NCI-H345 (cell line): ENCODE measurements around the gene RNF213.

Source experiments
- DNase-seq: peaks from one replicate; lab custom pipeline; 2025; lab: John Stamatoyannopoulos, UW

The RNF213 gene

DNA sequence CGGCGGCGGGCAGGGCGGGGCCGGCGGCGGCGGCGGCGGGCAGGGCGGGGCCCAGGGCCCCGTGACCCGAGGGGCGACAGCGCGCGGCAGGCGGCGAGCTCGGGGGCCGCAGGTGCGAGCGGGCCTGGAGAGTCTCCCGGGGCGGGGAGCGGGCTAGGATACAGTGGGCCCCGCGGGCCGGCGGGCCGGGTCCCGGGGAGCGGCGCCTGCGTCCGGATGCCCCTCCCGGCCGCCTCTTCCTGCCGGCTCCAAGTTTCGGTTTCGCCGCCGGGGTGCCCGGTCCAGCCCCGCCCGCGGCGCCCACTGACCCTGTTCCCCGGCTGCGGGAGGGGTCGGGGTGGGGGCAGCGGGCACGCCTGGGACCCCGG, at the start of gene RNF213:
Gene RNF213, plus strand, starts transcription at position 62 of the 368 bp plus-strand sequence. CDS start 2,830 bp downstream, outside the sequence.
- DNase-seq, result peak; percentile 51

DNA sequence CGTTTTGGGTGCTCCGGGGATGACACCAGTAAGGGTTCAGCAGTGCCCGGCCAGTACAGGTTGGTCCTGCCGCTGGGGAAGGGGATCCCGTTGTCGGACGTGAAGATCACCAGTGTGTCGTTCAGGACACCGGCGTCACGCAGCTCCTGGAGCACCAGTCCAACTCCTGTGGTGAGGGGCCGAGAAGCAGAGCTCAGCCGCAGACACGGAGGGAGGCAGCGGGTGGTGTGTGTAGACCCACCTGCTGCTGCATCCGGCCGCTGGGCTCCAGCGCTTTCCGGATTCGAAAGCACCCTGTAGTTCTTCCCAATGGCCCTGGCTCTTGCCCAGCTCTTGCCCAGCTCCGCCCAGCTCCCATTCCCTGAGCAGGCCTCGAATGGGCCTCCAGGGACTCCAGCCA, 48.5 kb upstream of the RNF213 start:
- no peak for DNase-seq

GRCh38 chr17:80212511-80212910, 48.1 kb upstream of the RNF213 start:
- DNase-seq, result no peak

DNA sequence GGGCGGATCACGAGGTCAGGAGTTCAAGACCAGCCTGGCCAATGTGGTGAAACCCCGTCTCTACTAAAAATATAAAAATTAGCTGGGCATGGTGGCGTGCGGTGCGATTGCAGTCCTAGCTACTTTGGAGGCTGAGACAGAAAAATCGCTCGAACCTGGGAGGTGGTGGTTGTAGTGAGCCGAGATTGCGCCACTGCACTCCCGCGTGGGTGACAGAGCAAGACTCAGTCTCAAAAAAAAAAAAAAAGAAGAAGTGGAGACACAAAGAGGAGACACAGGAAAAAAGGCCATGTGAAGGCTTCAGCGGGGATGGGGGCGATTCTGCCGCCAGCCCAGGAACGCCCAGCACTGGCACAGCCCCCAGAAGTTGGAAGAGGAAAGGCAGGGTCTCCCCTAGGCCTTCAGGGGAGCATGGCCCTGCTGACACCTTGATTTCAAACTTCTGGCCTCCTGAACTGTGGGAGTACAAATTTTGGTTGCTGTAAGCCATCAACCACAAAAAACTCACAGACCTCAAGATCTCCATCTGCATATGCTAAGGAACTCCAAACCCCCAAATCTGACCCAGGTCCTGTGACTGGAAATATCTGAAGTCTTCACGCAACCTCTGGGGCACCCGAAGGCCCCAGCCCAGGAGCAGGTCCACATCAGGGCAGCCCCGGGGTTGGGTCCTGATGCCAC, 47.5 kb upstream of the RNF213 start:
- DNase-seq, result no peak

DNA sequence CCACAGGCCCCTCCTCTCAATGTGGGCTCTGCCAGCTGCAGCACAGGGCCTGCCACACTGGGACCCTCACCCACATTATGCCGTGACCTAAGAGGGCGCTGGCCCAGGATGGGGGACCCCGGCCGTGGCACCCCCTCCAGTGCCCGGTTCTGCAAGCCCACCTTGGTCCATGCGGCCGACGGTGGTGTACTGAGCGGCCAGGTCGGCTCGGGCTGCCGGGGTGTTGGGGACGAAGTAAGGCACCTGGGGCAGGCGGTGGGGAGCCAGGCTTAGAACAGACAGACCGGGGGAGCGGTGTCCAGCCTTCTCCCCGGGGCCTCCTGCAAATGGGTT, 47.0 kb upstream of the RNF213 start:
- no peak for DNase-seq

DNA sequence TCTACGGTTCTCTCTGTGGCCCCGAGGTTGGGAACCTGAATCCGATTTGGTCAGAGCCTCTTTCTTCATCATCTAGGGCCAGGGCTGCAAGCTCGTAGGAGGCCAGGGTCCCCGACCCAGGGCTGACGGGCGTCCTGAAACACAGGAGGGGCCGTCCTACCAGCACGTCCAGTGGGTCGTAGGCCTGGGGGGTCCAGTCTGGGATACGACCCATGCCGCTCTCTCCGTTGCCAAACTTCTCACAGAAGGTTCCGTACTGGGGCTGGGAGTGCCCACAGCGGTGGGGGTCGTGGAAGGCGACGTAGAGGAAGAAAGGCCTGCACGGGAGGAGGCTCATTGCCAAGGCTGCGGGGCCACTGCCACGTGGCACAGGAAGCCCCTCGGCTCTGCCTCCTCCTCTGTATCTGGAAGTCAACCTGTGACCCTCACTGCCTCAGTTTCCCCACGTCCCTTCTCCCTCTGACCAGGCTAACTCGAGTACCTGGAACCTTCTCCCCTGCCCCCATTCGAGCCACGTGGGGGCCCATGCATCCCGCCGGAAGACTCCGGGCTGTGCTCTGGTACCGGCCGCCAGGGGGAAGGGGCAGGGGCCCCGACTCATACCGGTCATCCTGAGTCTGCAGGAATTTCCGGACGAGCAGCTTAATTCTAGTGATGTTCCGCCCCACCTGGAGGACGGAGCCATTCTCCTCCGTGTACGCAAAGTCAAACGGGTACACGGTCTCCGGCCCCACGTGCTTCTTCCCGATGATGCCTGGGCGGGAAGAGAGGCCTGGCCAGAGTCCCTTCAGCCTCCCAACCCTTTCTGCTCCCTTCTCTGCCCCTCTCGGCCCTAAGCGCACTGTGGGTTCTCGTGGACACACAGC, 46.4 kb upstream of the RNF213 start:
- DNase-seq, result no peak

- DNase-seq, result no peak
These were observed 45.8 kb upstream of the RNF213 start for GRCh38 chr17:80214878-80215210.

DNA sequence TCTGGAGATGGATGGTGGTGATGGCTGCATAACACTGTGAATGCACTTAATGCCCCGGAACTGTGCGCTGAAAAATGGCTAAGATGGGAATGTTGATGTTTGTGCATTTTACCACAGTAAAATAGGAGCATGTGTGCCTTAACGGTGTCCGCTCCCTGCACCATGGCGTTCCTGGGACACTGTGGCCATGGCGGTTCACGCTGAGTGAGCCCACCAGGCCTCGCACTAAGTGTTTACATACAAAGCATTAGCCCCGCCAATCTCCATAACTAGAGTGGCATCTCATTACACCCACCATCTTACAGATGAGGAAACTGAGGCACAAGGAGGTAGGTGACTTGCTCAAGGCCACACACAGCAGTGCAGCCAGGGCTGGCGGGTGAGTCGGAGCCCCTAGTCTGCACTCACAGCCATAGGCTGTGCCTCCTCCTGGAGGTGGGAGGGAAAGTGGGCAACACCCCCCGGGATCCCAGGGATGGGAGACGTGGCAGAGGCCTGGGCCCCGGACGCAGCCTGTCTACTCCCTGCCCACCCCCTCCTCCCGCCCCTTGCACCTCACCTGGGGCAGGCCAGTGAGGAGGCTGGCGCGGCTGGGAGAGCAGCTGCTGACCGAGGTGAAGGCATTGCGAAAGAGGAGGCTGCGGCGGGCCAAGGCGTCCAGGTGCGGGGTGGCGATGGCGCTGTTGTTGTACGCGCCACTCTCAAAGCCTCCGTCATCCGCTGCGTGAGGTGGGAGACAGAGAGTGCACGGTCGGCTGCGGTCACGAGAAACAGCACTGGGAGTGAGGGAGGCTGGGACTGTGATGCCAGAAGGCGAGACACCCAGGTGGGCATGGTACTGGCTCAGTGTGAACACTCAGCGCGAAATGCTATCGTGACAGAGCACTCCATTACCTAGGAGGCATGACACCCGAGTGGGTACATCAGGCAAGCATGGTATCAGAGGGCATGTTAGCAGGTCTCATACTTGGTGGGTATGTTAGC, 43.9 kb upstream of the RNF213 start:
- DNase-seq, result no peak

DNA sequence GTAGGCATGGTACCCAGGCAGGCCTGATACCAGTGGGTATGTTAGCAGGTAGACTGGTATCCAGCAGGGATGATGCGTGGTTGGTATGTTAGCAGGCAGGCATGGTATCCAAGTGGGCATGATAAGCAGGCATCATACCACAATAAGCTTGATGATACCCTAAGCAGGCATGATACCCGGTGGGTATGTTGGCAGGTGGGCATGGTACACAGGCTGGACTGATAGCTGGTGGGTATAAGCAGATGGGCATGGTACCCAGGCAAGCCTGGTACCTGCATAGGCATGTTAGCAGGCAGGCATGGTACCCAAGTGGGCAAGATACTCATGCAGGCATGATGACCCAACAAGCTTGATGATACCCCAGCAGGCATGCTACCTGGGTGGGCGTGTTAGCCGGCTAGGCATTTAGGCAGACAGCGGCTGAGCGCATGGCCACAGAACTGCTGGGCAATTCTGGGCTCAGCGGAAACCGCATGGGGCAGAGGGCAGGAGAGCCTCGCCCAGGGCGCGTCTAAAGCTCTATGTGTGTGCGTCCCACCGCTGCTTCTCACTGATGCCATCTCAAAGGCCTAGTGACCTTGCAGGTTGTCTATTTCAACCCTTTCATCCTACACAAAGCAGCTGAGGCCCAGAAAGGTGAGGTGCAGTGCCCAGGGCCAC, 42.8 kb upstream of the RNF213 start:
- DNase-seq, result no peak

DNA sequence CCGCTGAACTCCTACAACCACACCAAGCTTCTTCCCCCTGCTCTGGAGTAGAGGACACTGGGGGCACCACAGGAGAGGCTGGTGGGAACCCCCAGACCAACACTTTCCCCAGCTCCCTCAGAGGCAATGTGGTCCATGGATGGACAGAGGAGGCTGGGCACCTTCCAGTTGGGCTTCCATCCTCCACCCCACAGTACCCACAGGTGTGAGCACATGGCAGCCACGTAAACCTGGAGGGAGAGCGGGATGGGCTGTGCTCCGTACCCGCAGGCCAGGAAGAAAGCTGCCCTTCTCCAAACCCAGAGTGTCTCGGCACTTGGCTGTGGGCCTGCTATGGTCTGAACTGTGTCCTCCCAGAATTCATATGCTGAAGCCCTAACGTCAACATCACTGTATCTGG, 42.3 kb upstream of the RNF213 start:
- no peak for DNase-seq

DNA sequence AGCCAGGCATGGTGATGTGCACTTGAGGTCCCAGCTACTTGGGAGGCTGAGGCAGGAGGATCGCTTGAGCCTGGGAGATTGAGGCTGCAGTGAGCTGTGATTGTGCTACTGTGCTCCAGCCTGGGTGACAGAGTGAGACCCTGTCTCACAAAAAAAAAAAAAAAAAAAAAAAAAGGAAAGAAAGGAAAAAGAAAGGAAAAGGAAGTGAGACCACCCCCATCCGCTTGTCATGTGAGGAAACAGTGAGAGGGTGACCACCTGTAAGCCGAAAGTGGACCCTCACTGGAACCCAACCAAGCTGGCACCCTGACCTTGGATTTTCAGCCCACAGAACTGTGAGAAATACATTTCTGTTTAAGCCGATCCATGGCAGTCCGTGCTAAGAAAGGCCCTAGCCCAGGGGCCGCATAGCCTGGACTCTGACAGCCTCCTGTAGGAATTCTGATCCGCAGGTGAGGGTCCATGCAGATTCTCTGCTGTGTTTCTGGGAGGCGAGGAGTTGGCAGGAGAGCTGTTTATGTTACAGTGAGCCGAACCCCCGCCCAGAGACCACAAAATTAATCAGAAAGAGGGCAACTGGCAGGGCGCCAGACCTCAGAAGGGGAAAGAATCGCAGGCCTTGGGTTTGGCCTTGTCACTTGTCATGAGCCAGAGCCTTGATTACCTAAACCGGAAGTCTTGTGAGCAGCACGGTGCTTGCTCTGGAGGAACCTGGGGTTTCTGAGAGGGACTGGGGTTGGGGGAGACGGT, 41.5 kb upstream of the RNF213 start:
- peak; percentile 48 for DNase-seq

- DNase-seq, result no peak
These were observed 40.9 kb upstream of the RNF213 start for GRCh38 chr17:80219763-80220053.

GRCh38 chr17:80220054-80220735, 40.5 kb upstream of the RNF213 start, which contains the start of the genes SGSH and SLC26A11:
SGSH (minus strand) TSS chr17:80220333; CDS start chr17:80220313, 20 bp downstream.
SLC26A11 (plus strand) TSS chr17:80220427; CDS start chr17:80221561, 1,134 bp downstream.
- peak; percentile 78 for DNase-seq

- peak; percentile 39 for DNase-seq
These were observed 39.9 kb upstream of the RNF213 start for GRCh38 chr17:80220736-80221215.

GRCh38 chr17:80221351-80222105, 39.1 kb upstream of the RNF213 start:
- no peak for DNase-seq

- DNase-seq, result no peak
These were observed 38.1 kb upstream of the RNF213 start for GRCh38 chr17:80222376-80223141.

- no peak for DNase-seq
These were observed 37.4 kb upstream of the RNF213 start for GRCh38 chr17:80223142-80223815.

DNA sequence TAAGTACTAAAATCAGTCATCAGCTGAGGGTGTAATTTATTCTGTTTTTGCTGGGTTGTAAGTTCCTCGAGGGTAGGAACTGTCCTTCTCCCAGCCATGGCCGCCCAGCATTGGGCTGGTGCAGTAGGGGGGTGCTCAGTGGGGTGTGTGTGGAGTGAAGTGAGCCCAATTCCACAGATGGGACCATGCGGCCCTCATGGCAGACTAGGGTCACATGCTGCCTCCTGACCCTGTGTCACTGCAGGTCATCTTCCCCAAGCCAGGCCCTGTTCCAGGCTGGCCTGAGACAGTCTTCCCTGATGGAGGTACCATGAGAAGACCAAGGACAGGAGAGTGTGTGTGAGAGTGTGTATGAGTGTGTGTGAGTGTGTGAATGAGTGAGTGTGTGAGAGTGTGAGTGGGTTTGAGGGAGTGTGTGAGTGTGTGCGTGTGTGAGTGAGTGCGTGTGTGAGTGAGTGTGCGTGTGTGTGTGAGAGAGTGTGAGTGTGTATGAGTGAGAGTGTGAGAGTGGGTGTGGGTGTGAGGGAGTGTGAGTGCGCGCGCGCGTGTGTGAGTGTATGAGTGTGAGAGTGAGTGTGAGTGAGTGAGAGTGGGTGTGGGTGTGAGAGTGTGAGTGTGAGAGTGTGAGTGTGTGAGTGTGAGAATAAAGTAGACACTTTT, 36.7 kb upstream of the RNF213 start:
- DNase-seq, result no peak
